SW480 (cell line): ENCODE data around the gene MGAT2.
"Not testable (repeated sequence)": the region's sequence is repeated elsewhere in the genome, so short reads cannot be mapped to it uniquely, and the experiment has no call there.

ENCODE experiments used
- DNase-seq: peaks from one replicate; pipeline ENCODE4 v3.0.0-alpha.2; 2016; ENCODE audit warnings: low spot score

The MGAT2 gene

DNA sequence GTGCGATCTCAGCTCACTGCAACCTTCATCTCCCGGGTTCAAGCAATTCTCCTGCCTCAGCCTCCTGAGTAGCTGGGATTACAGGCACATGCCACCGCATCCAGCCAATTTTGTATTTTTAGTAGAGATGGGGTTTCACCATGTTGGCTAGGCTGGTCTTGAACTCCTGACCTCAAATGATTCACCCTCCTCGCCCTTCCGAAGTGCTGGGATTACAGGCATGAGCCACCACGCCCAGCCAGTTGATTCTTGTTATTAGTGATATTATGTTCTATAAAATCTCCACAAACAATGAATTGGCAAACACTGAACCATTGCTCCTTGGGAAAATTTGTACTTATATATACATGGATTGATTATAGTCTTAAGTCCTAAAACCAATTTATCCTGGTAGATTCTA is 36.9 kb downstream of the MGAT2 start:
- DNase-seq: not testable (repeated sequence)

GRCh38 chr14:49659526-49660455 is 39.2 kb downstream of the MGAT2 start:
- DNase-seq: no peak

DNA sequence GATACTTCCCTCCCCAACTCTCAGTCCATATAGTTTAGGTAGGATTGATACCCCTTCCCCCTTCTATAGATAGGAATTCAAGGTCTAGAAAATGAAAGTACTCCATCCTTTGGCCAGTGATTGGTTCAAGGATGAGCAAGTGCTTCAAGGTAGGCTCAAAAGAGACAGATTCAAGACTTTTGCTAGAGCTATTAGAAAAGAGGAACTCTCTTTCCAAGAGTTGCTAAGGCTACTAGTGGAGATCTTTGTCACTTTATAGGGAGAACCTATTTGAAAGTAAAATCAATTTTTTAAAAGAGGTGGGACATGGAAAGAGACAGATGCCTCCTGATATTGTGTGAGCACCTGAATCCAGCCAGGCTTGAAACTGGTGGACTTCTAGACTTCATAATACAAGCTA is 49.9 kb downstream of the MGAT2 start:
- no peak for DNase-seq
